Medulla oblongata (tissue), 1 donor: ENCODE results near the gene FAM234A.

ENCODE experiments used
- DNase-seq: peaks from one replicate; pipeline ENCODE4 v3.0.0-alpha.2; 2015; ENCODE audit errors: extremely low spot score

The FAM234A gene

DNA sequence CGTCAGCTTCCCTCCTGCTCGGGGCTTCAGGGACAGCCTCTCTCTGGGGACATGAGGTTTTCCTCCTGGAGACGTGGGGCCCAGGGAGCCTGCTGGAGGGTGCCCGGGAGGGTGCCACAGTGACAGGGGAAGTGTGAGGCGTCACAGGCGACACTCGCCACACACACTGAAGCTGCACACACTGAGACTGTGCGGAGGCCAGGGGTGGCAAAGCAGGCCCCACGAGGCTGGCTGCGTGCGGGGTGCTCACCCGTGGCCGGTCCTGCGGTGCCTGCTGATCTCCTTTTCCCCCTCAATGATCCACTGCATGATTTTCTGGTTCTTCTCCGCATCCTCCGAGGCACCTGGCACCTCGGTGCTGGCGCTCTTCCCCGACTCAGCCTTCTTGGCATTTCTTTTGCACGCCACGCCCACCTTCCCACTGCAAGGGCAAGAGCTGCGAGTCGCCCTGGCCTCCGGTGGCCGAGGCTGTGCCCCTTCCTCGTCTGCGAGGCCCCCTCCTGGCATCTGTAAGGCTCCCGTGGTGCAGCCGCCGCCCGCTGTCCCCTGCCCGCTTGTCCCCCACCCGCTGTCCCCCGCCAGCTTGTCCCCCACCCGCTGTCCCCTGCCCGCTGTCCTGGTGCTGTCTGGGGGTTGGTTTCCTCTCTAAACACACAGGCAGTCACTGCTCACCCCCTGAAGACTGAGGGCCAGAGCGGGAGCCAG lies 62.3 kb downstream of the FAM234A start:
- DNase-seq, result no peak

DNA sequence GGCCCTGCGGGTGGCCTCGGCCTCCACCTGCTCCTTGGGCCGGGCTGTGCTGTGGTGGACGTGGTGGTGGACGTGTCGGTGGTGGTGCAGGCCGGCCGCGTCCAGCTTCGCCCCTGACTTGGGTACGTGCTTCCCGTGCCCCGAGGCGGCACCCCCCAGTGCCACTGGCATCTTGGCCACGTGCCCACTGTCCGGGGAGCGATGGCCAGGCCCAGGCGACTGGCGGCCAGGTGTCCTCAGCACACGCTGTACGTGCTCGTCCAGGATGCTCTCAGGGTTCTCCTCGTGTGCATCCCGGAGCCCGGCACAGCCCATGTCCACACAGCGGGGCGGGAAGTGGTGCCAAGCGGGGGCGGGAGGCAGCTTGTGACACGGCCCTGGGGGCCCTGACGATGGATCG lies 63.2 kb downstream of the FAM234A start:
- no peak for DNase-seq

DNA sequence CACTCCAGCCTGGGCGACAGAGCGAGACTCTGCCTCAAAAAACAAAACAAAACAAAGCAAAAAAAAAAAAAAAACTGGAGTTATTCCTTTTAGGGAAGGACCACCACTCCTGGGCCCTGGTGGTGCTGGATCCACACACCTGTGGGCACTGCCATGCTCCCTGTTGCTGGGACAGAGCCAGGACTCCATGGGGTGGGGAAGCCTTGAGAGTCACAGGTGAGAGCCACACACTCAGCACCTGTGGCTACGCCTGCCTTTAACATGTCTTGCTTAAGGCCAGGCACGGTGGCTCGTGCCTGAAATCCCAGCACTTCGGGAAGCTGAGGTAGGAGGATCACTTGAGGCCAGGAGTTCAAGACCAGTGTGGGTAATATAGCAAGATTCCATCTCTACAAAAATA lies 66.6 kb downstream of the FAM234A start:
- no peak for DNase-seq

DNA sequence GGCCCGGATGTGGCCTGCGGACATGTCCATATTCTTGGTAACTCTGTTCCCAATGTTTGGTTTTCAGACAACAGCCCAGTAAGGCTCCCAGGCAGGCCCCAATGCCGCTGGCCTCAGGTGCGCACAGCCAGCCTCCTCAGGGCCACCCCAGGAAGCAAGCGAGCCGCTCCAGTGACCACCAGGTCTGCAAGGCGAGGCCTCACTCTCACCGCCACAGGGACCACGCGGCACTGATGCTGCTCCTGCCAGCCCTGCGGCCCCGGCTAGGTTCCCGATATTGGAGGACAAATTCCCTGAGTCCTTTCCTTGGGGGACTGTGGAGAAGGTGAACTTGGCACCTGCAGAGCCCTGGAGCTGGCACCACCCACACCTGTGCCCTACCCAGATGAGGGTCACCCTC lies 67.3 kb downstream of the FAM234A start:
- DNase-seq, result no peak

DNA sequence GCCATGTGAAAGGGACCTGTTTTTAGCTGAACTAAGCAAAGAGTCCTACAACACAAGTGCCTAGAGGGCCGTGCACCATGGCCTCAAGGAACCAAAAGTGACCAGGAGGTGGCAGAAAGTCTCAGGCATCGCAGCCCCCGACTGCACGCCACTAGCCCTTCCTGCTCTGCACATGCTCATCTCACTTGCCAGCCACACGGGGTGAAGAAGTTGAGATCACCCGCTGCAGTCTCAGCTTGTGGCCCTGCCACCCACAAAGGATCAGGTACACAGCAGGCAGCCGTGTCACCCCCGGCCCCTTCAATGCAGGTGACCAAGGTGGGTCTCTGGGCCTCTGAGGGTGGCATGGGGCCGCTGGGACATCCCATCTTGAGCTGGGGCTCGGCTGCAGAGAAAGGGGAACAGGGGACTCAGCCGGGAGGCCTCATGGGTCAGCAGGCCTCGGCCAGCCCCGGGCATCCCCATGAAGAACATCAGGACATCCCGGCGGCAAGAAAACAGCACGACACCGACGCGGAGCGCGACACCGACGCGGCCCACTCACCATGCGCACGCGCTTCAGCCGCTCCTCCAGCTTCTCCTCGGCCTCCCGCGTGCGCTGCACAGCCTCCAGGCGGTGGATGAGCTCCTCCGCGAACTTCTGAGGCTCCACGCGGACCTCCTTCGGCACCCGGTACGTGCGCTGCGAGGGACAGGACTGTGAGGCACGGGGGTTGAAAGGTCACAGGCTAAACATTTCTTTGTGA lies 69.3 kb downstream of the FAM234A start:
- DNase-seq, result no peak

DNA sequence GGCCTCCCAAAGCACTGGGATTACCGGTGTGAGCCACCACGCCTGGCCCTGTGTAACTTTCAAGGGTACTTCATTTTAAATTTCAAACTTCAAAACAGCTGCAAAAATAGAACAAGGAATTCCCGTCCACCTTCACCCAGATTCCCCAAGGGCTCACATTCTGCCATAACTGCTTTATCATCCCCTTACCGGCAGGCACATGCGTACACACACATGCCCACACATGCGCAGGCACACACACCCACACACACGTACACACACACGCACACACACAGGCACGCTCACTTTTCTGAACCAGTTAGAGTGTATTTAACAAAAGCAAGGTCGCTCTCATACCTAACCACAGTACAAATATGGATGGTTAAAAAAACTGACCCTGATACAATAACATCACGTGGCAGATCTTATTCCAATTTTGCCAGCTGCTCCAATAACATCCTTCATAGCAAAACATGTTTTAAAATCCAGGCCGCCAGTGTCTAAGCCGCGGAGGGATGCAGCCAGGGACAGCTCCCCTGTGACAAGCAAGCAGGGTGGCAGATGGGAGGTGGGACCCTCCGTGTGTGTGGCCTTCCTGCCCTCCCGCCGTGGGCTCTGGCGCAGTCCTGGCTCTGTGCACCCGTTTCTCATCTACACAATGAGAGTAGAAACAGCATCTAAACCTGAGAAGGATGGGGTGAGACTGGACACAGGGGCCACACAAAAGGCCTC lies 71.5 kb downstream of the FAM234A start:
- DNase-seq, result no peak

- DNase-seq, result no peak
These were observed 72.3 kb downstream of the FAM234A start for GRCh38 chr16:306911-307370.

GRCh38 chr16:307691-308312 lies 73.2 kb downstream of the FAM234A start:
- no peak for DNase-seq

GRCh38 chr16:309476-309875 lies 74.9 kb downstream of the FAM234A start:
- no peak for DNase-seq

- no peak for DNase-seq
These were observed 77.1 kb downstream of the FAM234A start for GRCh38 chr16:311725-312124.

- no peak for DNase-seq
These were observed 79.7 kb downstream of the FAM234A start for GRCh38 chr16:314351-314750.

GRCh38 chr16:314795-315299 lies 80.2 kb downstream of the FAM234A start:
- no peak for DNase-seq
